ENCODE data around the gene PCARE.

The PCARE gene

GRCh38 chr2:29022679-29023078, 51.6 kb downstream of the PCARE start:
- no peaks in the 10 kb centered on the region for H3K9me2 ChIP-seq (replicated peaks; ENCODE audit: insufficient read depth, low read length)
- no peak overlapping the region for H2AFZ ChIP-seq (ENCODE audit: low read length)
- H3K27ac ChIP-seq (ENCODE audit: low read length): no peak overlapping the region
- H3K9ac ChIP-seq (ENCODE audit: low read length): no peak overlapping the region
- TF ChIP-seq CTCF (IDR thresholded peaks at IDR 0.05; ENCODE audit: low read length): no peak
- no peak for TF ChIP-seq EZH2phosphoT487 (IDR thresholded peaks at IDR 0.05; ENCODE audit: low read length)
- no peak for TF ChIP-seq EZH2 (optimal IDR thresholded peaks at IDR 0.05; ENCODE audit: low read depth, low read length)
- H3K4me1 ChIP-seq (ENCODE audit: low read length): no peaks in the 10 kb centered on the region
- H3K4me3 ChIP-seq (ENCODE audit: low read length): no peak overlapping the region
- no peaks in the 10 kb centered on the region for H3K9me3 ChIP-seq (replicated peaks; ENCODE audit: insufficient read depth, low read length)
- no peak for DNase-seq
- H3K27me3 ChIP-seq (replicated peaks; ENCODE audit: insufficient read depth, low read length): no peaks in the 10 kb centered on the region
- H4K20me1 ChIP-seq (ENCODE audit: insufficient read depth, low read length): no peaks in the 10 kb centered on the region
- no peaks in the 10 kb centered on the region for H3F3A ChIP-seq (ENCODE audit: insufficient read depth, low read length)
- no peak overlapping the region for H3K4me2 ChIP-seq (ENCODE audit: low read depth, low read length)
- no peaks in the 10 kb centered on the region for H3K36me3 ChIP-seq (replicated peaks; ENCODE audit: insufficient read depth, low read length)
- no peaks in the 10 kb centered on the region for H3K79me2 ChIP-seq (ENCODE audit: low read length)

DNA sequence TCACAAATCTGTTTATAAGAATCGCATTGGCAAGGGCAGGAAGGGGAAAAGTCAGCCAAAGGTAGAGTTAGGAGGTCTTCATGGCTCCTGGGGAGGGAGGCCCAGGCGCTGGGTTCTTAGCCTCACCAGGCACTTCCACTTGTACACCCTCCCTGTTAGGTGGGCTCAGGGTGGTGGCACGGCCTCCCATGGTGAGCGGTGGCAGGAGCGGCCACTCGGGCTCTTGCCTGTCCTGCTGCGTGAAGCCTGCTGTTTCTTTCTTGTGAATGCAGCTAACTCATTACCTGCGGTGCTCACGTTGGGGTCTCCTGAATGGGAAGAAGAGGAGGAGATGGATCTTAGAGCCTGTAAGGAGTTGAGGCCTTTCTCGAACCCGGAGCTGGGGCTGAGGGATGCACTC, 52.4 kb downstream of the PCARE start:
- Histone ChIP-seq H3K9ac (ENCODE audit: low read length) (no peak overlapping the region), H3K4me3 (ENCODE audit: low read length) (no peak overlapping the region), H3K9me3 (replicated peaks; ENCODE audit: insufficient read depth, low read length) (no peaks in the 10 kb centered on the region), H4K20me1 (ENCODE audit: insufficient read depth, low read length) (no peaks in the 10 kb centered on the region), H3F3A (ENCODE audit: insufficient read depth, low read length) (no peaks in the 10 kb centered on the region), H3K9me2 (replicated peaks; ENCODE audit: insufficient read depth, low read length) (no peaks in the 10 kb centered on the region), H3K4me1 (ENCODE audit: low read length) (no peaks in the 10 kb centered on the region), H3K27me3 (replicated peaks; ENCODE audit: insufficient read depth, low read length) (no peaks in the 10 kb centered on the region), H2AFZ (ENCODE audit: low read length) (no peak overlapping the region), H3K79me2 (ENCODE audit: low read length) (no peaks in the 10 kb centered on the region), H3K36me3 (replicated peaks; ENCODE audit: insufficient read depth, low read length) (no peaks in the 10 kb centered on the region), H3K27ac (ENCODE audit: low read length) (no peak overlapping the region), H3K4me2 (ENCODE audit: low read depth, low read length) (no peak overlapping the region)
- TF ChIP-seq EZH2phosphoT487 (IDR thresholded peaks at IDR 0.05; ENCODE audit: low read length): no peak
- no peak for TF ChIP-seq EZH2 (optimal IDR thresholded peaks at IDR 0.05; ENCODE audit: low read depth, low read length)
- no peak for TF ChIP-seq CTCF (IDR thresholded peaks at IDR 0.05; ENCODE audit: low read length)
- no peak for DNase-seq

DNA sequence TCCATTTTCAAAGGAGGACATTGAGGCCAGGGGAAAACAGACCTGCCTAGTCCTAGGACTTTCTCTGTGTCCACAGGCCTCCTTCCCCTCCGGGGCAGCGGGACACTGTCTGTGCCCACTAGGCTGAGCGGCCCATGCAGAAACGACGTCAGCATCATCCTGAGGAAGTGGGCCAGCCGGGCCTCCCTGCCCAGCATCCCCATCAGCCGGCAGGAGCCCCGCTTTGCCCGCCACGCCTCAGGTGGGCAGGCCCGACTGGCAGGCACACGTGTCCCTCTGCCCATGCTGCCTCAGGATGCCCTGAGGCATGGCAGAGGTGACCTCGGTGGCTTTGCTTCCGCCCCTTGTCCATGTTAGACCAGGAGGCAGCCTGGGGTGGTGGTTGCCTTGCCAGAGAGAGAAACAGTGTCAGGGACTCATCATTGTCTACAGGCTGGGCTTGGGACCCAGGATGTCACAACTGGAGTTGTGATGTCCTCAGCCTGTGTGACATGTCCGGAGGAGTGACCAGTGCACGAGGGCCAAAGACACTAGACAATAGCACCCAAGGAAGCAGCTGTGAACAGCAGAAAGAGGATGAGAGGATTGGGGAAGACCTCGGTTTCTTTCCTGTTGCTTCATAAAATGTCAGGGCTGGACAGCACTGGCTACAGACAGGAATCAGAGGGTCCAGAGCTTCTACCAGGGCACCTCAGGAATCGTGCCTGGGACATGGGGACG, 56.4 kb downstream of the PCARE start:
- no peaks in the 10 kb centered on the region for H3K4me1 ChIP-seq (ENCODE audit: low read length)
- no peak overlapping the region for H2AFZ ChIP-seq (ENCODE audit: low read length)
- no peak overlapping the region for H3K4me2 ChIP-seq (ENCODE audit: low read depth, low read length)
- H3K9me3 ChIP-seq (replicated peaks; ENCODE audit: insufficient read depth, low read length): no peaks in the 10 kb centered on the region
- no peaks in the 10 kb centered on the region for H3K27me3 ChIP-seq (replicated peaks; ENCODE audit: insufficient read depth, low read length)
- H3K36me3 ChIP-seq (replicated peaks; ENCODE audit: insufficient read depth, low read length): no peaks in the 10 kb centered on the region
- no peak overlapping the region for H3K9ac ChIP-seq (ENCODE audit: low read length)
- H4K20me1 ChIP-seq (ENCODE audit: insufficient read depth, low read length): no peaks in the 10 kb centered on the region
- TF ChIP-seq EZH2phosphoT487 (IDR thresholded peaks at IDR 0.05; ENCODE audit: low read length) (no peak), EZH2 (optimal IDR thresholded peaks at IDR 0.05; ENCODE audit: low read depth, low read length) (no peak), CTCF (IDR thresholded peaks at IDR 0.05; ENCODE audit: low read length) (no peak)
- H3K4me3 ChIP-seq (ENCODE audit: low read length): no peak overlapping the region
- H3K79me2 ChIP-seq (ENCODE audit: low read length): no peaks in the 10 kb centered on the region
- H3F3A ChIP-seq (ENCODE audit: insufficient read depth, low read length): no peaks in the 10 kb centered on the region
- DNase-seq: no peak
- H3K27ac ChIP-seq (ENCODE audit: low read length): no peak overlapping the region
- no peaks in the 10 kb centered on the region for H3K9me2 ChIP-seq (replicated peaks; ENCODE audit: insufficient read depth, low read length)
